GM10248 (cell line): Measurements from ENCODE around the gene MYLK4.

Source experiments
- CTCF ChIA-PET: fragments of 300-600 bp; sonication (Branson Sonifier 250); formaldehyde crosslinking; extraction: SDS; loops from one replicate; lab custom pipeline; 2021; ENCODE audit warnings: antibody characterized with exemption; lab: Yijun Ruan, JAX
- POLR2A ChIA-PET: fragments of 350-650 bp; sonication (Branson Sonifier 250); formaldehyde crosslinking; extraction: SDS; loops from one replicate; lab custom pipeline; 2020; ENCODE audit warnings: antibody characterized with exemption; lab: Yijun Ruan, JAX
- DNase-seq: peaks from one replicate; pipeline ENCODE4 v3.0.0; 2012; ENCODE audit errors: extremely low spot score
- TF ChIP-seq, protein P1 (sequence below): IDR thresholded peaks from 2 replicates; pipeline ENCODE4 v1.5.1; 2012; ENCODE audit warnings: mild to moderate bottlenecking, low read depth; ENCODE audit errors: extremely low read depth, missing control alignments, control extremely low read depth

Gene MYLK4

GRCh38 chr6:2737885-2738284 lies 12.8 kb downstream of the MYLK4 start:
- DNase-seq = no peak
- ChIA-PET POLR2A (no interaction called here), CTCF (interaction anchor here (0.7 to 7.9 kb wide), 27 partner anchors 10 to 1142 kb away, joined by 3 to 108 read pairs (median 4); partner anchors contain the start of genes MYLK4, SERPINB1 and WRNIP1)

DNA sequence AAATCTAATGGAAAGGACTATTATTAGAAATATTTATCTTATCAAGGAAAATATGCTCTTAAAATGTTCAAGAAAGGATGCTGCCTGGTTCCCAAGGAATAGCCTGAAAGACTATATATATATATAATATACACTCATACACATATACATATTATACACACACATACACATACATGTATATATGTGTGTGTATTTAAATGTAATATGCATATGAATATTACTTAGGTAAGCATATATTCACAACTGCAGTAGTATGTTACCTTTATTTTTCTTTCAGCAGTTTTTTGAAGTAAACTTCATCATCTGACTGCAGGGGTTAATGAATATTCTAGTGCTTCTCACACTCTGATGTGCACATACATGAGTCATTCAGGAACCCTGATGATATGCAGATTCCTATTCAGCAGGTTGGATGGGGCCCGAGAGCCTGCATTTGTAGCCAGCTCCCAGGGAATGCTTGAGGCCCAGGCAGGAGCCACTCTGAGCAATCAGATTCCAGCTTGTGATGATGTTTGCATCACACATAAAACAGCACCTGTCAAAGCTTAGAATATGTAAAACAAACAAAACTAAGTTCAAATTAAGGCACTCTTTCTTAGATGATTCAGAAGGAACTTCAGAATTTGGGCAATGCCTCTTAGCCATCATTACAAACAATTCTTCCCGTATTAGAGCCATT lies 16.1 kb downstream of the MYLK4 start:
- TF ChIP-seq, protein P1, sequence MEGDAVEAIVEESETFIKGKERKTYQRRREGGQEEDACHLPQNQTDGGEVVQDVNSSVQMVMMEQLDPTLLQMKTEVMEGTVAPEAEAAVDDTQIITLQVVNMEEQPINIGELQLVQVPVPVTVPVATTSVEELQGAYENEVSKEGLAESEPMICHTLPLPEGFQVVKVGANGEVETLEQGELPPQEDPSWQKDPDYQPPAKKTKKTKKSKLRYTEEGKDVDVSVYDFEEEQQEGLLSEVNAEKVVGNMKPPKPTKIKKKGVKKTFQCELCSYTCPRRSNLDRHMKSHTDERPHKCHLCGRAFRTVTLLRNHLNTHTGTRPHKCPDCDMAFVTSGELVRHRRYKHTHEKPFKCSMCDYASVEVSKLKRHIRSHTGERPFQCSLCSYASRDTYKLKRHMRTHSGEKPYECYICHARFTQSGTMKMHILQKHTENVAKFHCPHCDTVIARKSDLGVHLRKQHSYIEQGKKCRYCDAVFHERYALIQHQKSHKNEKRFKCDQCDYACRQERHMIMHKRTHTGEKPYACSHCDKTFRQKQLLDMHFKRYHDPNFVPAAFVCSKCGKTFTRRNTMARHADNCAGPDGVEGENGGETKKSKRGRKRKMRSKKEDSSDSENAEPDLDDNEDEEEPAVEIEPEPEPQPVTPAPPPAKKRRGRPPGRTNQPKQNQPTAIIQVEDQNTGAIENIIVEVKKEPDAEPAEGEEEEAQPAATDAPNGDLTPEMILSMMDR = no peak
- DNase-seq = no peak
- POLR2A ChIA-PET = no interaction called here
- CTCF ChIA-PET = interaction anchor here (0.7 to 7.9 kb wide), 4 partner anchors 8 to 29 kb away, joined by 3 to 108 read pairs (median 7); partner anchors contain the start of gene MYLK4

More at GRCh38 chr6:2737885-2738284, 12.8 kb downstream of the MYLK4 start:
- TF ChIP-seq, protein P1 = no peak

- CTCF ChIA-PET = interaction anchor here (0.8 to 2.4 kb wide), 5 partner anchors 9 to 32 kb away, joined by 3 to 20 read pairs (median 5); partner anchors contain the start of genes MYLK4 and WRNIP1
- DNase-seq = no peak
- TF ChIP-seq, protein P1 = no peak
- POLR2A ChIA-PET = interaction anchor here (0.6 kb wide), 1 partner anchor 104 kb away, joined by 3 read pairs; no protein-coding TSS in a partner anchor
Observed at GRCh38 chr6:2733736-2734480, 16.8 kb downstream of the MYLK4 start.

DNA sequence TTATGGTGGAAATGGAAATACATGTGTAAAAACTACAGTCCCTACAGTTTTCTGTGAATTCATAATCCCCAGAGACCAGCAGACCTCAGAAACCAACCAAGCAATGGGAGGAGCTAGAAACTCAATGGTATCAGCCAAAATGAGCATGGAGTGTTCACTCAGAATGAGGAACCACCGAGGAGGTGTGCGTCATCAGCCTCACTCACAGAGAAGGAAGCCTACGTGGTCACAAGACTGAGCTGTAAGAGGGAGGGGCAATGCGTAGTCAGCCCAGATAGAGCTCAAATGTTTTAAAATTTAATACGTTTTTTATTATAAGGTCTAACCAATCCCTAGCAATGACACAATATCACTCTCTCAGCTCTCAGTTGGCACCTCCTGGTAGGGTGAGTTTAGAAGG lies 17.4 kb downstream of the MYLK4 start:
- ChIA-PET POLR2A (interaction anchor here (0.6 kb wide), 1 partner anchor 104 kb away, joined by 3 read pairs; no protein-coding TSS in a partner anchor), CTCF (interaction anchor here (0.7 to 2.4 kb wide), 6 partner anchors 9 to 1126 kb away, joined by 3 to 20 read pairs (median 4); partner anchors contain the start of genes MYLK4 and WRNIP1)
- peak; percentile 79 for DNase-seq

DNA sequence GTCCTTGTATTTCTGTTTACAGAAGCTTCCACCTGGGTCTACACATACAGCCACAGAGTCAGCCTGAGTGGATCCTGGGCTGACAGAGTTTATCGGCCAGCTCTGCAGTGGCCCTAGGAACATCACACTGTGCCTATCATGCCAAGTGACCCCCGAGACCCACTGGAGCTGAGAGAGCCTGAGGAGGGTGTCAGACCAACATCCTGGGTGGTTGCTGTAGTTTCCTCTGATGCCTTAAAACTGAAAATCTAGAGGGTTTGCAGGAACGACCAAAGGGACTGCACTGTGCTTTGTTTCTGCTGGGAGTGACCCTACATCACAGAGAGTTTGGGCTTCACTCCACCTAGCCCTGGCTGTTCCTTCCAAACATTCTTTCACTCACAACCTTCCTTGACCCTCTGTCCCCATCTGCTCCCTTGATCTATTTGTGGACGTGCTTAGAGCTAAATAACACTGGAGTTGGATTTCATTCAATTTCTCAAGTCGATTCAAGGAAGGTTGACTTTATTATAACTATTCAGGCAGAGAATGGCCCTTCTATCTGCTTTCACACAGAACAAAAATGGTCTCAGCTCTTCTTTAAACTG lies 18.1 kb downstream of the MYLK4 start:
- POLR2A ChIA-PET = interaction anchor here (0.6 kb wide), 1 partner anchor 124 kb away, joined by 3 read pairs; no protein-coding TSS in a partner anchor
- TF ChIP-seq, protein P1 = no peak
- no peak for DNase-seq
- CTCF ChIA-PET = interaction anchor here (0.7 to 2.4 kb wide), 5 partner anchors 17 to 1125 kb away, joined by 3 to 20 read pairs (median 5); partner anchors contain the start of genes MYLK4 and WRNIP1

More for the DNA sequence above, 17.4 kb downstream of the MYLK4 start:
- TF ChIP-seq, protein P1 = no peak
